Nephron (organoid): ENCODE data around the gene TEDC1.

Experiments used
- H3K27ac Mint-ChIP-seq, 3 experiments: 2 replicates each; pipeline ENCODE4 v1.8.0; 2020; ENCODE audit warnings: mixed read lengths in 3 of 3, mild to moderate bottlenecking in 2 of 3, moderate library complexity in 1 of 3
- H3K27me3 Mint-ChIP-seq: 2 replicates; pipeline ENCODE4 v1.8.0; 2021; ENCODE audit warnings: low read depth, mild to moderate bottlenecking, moderate library complexity, mixed read lengths
- H3K36me3 Mint-ChIP-seq: 2 replicates; pipeline ENCODE4 v1.8.0; 2020; ENCODE audit warnings: low read depth, mixed read lengths
- H3K4me1 Mint-ChIP-seq: 2 replicates; pipeline ENCODE4 v1.8.0; 2020; ENCODE audit warnings: mixed read lengths
- H3K4me3 Mint-ChIP-seq, 3 experiments: 2 replicates each; pipeline ENCODE4 v1.8.0; 2020; ENCODE audit warnings: mild to moderate bottlenecking in 3 of 3, mixed read lengths in 3 of 3, moderate library complexity in 2 of 3
- H3K9me3 Mint-ChIP-seq: 2 replicates; pipeline ENCODE4 v1.8.0; 2020; ENCODE audit warnings: mixed read lengths
- CTCF ChIP-seq, 3 experiments: fragments of 200-600 bp; sonication (generic); IDR thresholded peaks; one replicate each; pipeline ENCODE4 v1.5.0; 2021; ENCODE audit warnings: antibody characterized with exemption in 3 of 3; ENCODE audit not compliant: unreplicated experiment in 3 of 3

TEDC1 gene

DNA sequence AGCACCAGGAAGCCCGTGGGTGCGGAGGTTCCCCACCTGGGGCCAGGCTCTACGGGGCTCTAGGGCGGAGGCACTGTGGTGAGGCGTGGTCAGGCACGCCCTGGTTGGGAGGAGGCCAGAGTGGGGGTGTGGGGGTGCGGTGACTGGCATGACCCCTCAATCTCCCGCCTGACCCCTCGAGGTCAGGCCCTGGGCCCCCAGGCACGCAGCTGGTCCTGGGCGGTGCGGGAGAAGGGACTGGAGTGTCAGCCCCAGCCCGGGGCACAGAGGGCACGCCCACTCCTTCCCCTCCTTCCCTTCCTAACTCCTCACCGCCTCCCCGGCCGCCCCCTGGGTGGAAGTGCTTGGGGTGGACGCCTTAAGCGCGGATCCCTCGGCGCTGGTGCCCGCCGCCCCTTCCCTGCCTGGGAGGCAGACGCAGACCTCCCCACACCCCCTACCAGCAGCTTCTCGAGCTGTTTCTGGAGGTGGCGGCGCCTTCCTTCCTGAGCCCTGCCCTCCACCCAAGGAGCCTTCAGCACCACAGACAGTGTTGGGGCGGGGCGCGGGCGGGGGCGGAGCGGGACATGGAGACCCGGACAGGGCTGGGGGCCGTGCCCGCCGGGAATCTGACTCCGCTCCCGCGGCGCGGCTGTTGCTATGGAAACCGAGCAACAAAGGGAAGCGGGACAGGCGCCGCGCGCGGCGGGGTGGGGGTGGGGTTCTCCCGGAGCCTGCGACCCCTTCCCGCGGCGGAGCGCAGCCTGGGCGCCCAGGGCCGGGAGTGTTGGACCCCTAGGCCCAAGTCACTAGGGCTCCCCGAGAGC is 17.2 kb upstream of the TEDC1 start:
- H3K4me3 Mint-ChIP-seq: peak overlapping the region; percentile 67 to 70 (median 68)
- H3K36me3 Mint-ChIP-seq: no peaks in the 10 kb centered on the region
- peaks cover 5% of the 10 kb centered on the region for H3K4me1 Mint-ChIP-seq
- no peak for TF ChIP-seq CTCF (IDR thresholded peaks at IDR 0.05; ENCODE audit: unreplicated experiment in 3 of 3)
- peaks cover 11% of the 10 kb centered on the region for H3K27me3 Mint-ChIP-seq
- peak overlapping the region in 1 of 3 experiments; percentile 61 for H3K27ac Mint-ChIP-seq
- H3K9me3 Mint-ChIP-seq: no peaks in the 10 kb centered on the region

GRCh38 chr14:105474483-105475268 is 16.4 kb upstream of the TEDC1 start, which contains the start of gene CRIP2:
CRIP2 (plus strand) TSS chr14:105474821; CDS start chr14:105474863, 42 bp downstream.
- H3K27ac Mint-ChIP-seq: peak within 1 kb of the TSS in 1 of 3 experiments; percentile 61
- peaks cover 17% of the 10 kb centered on the region for H3K27me3 Mint-ChIP-seq
- peak within 1 kb of the TSS; percentile 72 to 80 (median 78) for H3K4me3 Mint-ChIP-seq
- TF ChIP-seq CTCF (IDR thresholded peaks at IDR 0.05; ENCODE audit: unreplicated experiment in 3 of 3): no peak
- H3K4me1 Mint-ChIP-seq: peaks cover 5% of the 10 kb centered on the region
- no peaks in the 10 kb centered on the region for H3K36me3 Mint-ChIP-seq
- H3K9me3 Mint-ChIP-seq: no peaks in the 10 kb centered on the region

GRCh38 chr14:105475269-105476096 is 15.6 kb upstream of the TEDC1 start:
- Mint-ChIP-seq H3K36me3 (no peaks in the 10 kb centered on the region), H3K27ac (peak overlapping the region in 1 of 3 experiments; percentile 56), H3K4me1 (peaks cover 9% of the 10 kb centered on the region), H3K27me3 (peaks cover 25% of the 10 kb centered on the region), H3K4me3 (peak overlapping the region; percentile 72 to 80 (median 78)), H3K9me3 (no peaks in the 10 kb centered on the region)
- no peak for TF ChIP-seq CTCF (IDR thresholded peaks at IDR 0.05; ENCODE audit: unreplicated experiment in 3 of 3)

- Mint-ChIP-seq H3K27ac (peak overlapping the region; percentile 40 to 64 (median 56)), H3K36me3 (no peaks in the 10 kb centered on the region), H3K9me3 (no peaks in the 10 kb centered on the region), H3K27me3 (peaks cover 33% of the 10 kb centered on the region), H3K4me3 (peak overlapping the region; percentile 72 to 80 (median 78)), H3K4me1 (peaks cover 16% of the 10 kb centered on the region)
- TF ChIP-seq CTCF (IDR thresholded peaks at IDR 0.05; ENCODE audit: unreplicated experiment in 3 of 3): no peak
Observed at GRCh38 chr14:105476097-105476830, 14.8 kb upstream of the TEDC1 start.
